Measurements from ENCODE around the gene ATP5F1B.
"Not testable (repeated sequence)": the region's sequence is repeated elsewhere in the genome, so short reads cannot be mapped to it uniquely, and the experiment has no call there.

Gene ATP5F1B

DNA sequence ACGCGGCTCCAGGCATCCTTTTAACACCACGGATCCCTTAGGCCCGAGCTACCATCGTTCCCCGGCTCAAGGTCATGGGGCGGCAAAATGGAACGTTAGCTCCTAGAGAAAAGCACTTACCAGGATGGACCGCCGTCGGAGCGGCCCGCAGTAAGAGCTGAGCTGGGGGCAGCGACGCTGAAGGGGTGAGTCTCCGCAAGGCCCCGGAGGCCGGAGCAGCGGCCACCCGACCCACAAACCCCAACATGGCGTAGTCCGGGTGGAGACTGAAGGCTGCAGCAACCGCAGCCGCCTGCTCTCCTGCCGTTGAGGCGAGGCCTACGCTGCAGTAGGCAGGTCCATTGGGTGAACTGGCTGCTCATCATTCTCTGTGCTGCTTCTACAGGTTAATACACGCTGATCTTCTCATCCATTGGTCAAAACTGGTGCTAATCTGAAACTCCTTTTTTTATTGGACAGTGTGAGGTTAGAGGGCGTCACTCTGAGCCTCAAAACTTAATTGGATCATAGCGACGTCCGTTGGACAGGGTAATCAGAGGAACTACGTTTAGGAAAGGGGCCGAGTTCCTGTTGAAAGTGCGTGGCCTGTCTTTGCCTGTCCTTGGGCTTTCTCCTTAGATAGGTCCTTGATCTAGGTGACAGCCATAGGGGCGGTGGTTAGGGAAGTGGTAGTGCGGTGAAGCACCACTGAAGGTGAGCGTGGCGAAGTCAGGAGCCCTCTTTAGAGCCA lies at the start of gene ATP5F1B:
Gene ATP5F1B, minus strand, starts transcription at position 268 of the 730 bp plus-strand sequence. Its CDS starts 21 bp downstream, at position 247.
- DNase-seq = peak; percentile 98

DNA sequence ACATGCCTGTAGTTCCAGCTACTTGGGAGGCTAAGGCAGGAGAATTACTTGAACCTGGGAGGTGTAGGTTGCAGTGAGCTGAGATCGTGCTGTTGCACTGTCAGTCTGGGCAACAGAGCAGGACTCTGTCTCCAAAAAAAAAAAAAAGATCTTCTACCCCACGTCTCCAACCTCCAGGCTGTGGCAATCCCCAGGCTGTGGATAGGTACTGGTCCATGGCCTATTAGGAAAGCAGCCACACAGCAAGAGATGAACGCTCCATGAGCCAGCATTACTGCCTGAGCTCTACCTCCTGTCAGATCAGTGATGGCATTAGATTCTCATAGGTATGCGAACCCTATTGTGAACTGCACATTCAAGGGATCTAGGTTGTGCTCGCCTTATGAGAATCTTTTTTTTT lies 48.4 kb upstream of the ATP5F1B start:
- no peak for DNase-seq

DNA sequence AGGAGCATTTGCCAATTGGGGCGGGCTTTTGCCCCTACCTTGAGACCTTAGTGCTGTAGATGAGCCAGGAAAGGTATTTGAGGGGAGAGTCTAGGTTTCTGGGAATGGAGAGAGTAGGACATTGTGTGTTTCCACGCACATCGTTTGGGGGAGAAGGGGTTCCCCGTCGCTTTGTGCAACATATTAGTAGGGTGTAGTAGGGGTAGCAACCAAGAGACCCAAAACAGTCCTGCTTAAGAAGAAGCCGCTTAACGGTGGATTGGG lies 43.0 kb upstream of the ATP5F1B start:
- no peak for DNase-seq

DNA sequence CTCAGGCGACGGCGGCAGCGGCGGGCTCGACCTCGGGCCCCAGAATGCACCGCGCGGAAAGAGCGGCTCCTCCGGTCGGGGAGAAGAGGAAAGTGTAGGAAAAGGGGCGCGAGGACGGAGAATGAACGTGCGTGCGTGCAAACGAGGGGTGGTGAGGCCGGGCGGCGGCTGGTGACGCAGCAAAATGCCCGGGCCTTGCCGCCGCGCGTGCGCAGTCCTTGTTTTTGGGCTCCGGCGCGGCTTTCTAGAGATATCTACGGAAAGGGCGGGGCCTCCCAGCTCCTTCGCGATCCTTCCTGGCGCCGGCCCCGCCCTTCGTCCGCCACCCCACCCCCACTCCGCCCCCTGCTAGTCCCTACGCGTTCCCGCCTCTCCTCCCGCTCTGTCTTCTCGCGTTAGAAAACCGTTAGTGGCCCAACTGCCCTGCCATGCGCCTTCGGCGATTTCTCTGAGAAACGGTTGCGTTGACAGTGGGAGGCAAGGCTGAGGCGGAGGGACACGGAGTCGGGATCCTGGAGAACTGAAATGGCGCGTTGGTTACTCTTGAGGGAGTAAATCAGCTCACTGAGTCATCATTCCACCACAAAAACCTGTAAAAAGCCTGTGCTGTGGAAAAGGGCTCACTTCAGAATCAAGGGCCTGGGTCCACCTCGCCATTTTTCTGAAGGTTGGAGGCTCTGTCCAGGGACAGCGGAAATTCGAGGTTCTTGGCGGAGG lies 42.5 kb upstream of the ATP5F1B start, which contains the start of gene PTGES3:
Gene PTGES3, minus strand, starts transcription at position 156 of the 717 bp plus-strand sequence. CDS start 285 bp downstream, outside the sequence.
- DNase-seq = peak; percentile 99

DNA sequence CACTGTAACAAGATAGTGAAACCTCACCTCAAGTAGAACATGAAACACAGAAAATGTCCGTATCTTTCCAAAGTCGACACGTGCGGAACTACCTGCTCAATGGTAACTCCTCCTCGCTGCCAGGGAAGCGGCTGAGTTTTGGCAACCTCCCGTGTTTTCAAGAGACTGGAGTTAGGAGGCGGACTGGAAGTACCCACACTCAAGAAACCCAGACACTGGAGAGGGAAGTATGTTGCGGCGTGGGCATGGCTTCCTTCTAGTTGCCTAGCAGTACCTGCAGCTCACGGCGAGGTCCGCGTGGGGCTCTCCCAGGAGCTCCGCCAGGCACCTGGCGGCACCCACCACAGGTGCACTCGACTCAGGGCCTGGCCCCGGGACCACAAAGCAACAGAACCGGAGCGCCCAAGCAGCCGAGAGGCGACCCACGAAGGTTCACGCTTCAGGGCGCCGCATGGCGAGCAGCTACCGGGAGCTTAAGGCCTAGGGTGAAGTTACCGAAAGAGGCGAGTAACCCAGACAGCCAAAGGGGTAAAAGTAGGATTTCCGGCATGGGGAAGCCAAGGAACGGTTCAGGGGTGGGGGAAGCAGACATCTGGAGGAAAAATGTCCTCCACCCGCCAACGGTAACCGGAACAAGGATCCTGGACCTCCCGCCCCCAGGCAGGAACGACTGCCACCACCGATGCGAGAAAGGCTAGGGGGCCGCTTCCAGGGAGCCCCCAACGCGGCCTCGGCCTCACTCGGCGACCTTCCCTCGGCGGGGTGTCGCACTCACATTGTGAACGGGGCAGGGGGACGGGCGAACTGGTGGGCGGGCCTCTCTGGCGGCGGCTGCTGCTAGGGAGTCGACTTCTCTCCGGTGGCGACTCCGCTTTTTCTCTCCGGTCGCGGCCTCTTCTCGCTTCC lies 41.7 kb upstream of the ATP5F1B start:
- DNase-seq = peak; percentile 65

DNA sequence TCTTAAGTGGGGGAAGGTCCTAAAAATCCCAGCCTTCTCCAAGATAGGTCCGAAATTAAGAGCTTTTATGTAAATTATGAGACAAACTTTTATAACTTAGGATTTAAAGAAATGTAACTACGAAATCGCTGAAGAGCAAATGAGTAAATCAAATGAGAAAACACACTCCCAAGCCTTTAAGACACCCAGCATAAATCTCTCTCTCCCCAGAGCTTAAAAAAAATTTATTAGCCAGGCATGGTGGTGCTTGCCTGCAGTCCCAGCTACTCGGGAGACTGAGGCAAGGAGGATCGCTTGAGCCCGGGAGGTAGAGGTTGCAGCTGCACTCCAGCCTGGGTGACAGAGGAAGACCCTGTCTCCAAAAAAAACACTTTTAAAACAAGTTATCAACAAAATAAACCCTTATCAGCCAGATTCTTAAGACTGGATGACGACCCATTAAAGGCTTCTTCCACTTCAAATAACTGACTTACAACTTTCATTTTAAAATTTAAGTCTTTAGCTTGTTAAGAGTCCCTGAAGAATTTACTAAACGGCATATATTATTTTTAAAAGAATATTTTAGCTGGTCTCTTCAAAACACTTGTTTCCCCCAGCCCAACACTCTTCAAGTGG lies 39.1 kb upstream of the ATP5F1B start:
- DNase-seq = no peak

DNA sequence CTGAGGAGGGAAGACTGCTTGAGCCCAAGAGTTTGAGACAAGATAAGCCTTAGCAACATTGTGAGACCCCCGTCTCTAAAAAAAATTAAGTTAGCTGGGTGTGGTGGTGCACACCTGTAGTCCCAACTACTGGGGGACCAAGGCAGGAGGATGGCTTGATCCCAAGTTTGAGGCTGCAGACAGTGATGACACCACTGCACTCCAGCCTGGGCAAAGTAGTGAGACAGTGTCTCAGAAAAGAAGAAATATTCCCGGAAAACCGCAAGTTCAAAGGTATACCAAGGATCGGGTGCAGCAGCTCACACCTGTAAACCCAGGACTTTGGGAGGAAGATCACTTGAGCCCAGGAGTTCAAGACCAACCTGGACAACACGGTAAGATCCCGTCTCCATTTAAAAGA lies 36.5 kb upstream of the ATP5F1B start:
- DNase-seq = no peak

DNA sequence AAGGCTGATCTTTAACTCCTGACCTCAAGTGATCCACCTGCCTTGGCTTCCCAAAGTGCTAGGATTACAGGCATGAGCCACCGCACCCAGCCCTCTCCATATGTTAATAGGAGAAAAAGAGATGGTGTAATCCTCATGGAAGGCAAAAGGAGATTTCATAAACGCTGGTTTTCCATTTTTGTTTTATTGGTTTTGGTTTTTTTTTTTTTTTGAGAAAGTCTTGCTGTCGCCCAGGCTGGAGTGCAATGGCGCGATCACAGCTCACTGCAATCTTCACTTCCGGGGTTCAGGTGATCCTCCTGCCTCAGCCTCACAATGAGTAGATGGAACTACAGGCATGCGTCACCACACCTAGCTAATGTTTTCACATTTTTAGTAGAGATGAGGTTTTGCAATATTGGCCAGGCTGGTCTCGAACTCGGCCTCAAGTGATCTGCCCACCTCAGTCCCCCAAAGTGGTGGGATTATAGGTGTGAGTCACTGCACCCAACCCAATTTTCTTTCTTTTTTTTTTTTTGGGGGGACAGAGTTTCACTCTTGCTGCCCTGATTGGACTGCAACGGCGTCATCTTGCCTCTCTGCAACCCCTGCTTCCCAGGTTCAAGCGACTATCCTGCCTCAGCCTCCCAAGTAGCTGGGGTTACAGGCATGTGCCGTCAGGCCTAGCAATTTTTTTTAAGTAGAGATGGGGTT lies 34.2 kb upstream of the ATP5F1B start:
- DNase-seq = no peak

DNA sequence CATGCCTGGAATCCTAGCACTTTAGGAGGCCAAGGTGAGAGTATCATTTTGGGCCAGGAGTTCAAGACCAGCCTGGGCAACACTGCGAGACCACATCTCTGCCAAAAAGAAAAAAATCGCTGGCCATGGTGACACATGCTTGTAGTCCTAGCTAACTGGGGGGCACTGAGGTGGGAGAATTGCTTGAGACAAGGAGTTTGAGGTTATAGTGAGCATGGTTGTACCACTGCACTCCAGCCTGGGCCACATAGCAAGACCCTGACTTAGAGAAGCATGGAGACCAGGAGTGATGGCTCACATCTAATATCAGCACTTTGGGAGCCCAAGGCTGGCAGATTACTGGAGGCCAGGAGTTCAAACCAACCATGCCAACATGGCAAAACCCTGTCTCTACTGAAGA lies 33.1 kb upstream of the ATP5F1B start:
- DNase-seq = no peak

DNA sequence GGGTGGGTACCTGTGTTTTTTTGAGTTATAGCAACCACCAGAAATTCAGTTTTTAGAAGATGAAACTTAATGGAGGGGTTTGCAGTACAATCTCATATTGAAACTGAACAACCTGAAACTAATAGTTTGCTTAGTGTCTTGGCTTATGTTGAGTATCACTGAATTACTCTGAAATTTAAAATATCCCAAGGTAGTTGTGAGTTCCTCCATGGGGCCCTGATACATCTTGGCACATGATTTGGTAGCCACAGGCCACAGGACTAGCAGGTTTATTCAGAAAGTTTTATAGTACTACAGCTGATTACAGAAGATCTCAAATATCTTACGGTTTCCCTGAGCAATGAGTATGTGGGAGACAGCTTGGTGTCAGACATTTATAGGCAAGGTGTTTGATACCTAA lies 31.9 kb upstream of the ATP5F1B start:
- DNase-seq = no peak

DNA sequence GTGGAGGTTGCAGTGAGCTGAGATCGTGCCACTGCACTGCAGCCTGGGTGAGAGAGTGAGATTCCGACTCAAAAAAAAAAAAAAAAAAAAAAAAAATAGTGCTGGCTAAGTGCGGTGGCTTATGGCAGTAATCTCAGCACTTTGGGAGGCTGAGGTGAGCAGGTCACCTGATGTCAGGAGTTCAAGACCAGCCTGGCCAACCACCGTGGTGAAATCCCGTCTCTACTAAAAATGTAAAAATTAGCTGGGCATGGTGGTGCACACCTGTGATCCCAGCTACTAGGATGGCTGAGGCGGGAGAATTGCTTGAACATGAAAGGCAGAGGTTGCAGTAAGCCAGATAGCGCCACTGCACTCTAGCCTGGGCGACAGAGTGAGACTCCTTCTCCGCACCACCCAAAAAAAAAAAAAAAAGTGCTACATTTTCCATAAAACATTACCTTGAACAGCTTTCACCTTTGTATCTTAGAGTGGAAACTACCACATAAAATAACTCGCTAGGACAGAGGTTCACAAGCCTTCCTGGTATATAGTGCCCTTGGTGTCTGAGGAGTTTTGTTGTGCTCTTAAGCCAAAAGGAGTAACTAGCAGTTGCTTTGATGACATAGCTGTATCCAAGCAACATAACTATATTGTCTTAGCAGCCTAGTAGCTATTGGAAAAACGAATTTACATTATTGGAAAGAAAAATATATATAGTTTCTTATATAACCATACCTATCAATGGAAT lies 31.2 kb upstream of the ATP5F1B start:
- DNase-seq = no peak

DNA sequence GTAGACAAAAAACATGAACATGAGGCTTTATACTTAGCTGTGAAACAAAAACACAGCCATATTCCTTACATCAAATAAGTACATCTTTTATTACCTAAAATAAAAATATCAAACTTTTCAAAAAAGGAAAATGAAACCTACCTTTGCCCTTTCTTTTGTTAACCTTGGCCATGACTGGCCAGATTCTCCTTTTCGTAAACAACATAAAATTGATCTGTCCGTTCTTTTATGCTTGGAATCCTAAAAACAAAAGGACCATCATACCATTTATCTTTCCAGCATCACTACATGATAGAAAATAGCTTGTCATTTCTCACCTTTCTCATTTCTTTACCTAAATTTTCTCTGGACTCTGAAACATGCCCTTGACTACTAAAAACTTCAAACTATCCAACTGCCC lies 25.8 kb upstream of the ATP5F1B start:
- no peak for DNase-seq

DNA sequence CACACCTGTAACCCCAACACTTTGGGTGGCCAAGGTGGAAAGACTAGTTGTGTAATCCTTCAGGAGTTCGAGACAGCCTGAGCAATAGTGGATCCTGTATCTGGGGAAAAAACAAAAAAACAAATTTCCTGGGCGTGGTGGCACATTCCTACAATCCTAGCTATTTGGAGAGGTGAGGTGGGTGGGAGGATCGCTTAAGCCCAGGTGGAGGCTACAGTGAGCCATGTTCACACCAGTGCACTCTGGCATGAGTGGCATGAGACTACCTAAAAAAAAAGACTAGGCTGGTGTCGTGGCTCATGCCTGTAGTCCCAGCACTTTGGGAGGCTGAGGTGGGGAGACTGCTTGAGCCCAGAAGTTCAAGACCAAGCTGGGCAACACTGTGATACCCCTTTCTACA lies 25.1 kb upstream of the ATP5F1B start:
- no peak for DNase-seq

DNA sequence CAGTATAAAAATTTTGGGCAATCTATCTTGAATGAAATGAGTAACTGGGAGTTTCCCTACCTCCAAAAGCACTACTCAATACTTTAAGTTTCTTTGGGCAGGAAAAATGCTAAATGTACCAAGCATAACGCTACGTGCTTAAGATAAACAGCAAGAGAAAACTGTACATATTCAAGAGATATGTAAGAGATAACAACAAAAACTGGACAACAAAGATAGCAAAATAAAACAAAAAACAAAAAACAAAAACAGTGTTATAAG lies 22.3 kb upstream of the ATP5F1B start:
- DNase-seq = no peak

DNA sequence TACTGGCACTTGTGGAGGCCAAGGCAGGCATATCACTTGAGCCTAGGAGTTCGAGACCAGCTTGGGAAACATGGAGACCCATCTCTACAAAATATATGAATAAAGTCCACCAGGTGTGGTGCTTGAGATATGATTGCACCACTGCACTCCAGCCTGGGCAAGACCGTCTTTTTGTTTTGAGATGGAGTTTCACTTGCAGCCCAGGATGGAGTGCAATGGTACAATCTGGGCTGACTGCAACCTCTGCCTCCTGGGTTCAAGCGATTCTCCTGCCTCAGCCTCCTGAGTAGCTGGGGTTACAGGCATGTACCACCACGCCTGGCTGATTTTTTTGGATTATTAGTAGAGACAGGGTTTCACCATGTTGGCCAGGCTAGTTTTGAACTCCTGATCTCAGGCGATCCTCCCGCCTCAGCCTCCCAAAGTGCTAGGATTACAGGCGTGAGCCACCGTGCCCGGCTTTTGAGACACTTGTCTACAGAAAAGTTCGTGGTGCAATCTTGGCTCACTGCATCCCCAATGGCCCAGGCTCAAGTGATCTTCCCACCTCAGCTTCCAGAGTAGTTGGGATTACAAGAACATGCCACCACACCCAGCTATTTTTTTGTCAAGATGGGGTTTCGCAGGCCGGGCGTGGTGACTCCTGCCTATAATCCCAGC lies 16.3 kb upstream of the ATP5F1B start:
- DNase-seq = no peak

DNA sequence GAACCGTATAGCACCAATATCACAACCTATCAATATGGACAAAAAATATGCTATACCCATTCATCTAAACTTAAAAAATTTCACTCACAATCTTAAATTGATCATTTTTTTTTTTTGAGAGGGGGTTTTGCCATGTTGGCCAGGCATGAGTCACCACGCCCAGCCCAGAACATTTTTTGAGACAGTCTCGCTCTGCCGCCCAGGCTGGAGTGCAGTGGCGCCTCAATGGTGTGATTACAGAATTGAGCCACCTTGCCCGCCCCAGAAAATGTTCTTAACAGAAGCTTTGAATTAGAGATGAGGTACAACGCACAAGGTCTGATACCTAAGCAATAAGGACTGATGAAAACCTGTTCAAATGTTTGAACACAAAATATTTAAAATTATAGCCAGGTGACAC lies 15.8 kb upstream of the ATP5F1B start:
- no peak for DNase-seq

DNA sequence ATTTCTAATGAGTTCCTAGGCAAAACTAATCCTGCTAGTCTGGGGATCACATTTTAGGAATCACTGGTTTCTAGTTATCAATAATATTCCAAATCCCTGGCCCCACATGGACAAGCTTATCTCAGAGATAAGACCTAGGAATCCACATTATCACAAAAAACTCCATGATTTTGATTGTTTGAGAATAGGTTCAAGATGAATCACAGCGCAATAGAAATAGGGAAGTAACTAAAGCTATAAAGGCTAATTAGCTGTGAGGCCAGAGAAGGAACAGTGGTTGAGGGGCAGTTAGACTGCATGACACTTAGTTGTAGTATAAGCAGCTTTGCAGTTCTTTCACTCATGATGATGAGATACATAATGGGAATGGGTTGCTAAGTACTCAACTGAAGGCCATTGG lies 13.1 kb upstream of the ATP5F1B start:
- DNase-seq = no peak

DNA sequence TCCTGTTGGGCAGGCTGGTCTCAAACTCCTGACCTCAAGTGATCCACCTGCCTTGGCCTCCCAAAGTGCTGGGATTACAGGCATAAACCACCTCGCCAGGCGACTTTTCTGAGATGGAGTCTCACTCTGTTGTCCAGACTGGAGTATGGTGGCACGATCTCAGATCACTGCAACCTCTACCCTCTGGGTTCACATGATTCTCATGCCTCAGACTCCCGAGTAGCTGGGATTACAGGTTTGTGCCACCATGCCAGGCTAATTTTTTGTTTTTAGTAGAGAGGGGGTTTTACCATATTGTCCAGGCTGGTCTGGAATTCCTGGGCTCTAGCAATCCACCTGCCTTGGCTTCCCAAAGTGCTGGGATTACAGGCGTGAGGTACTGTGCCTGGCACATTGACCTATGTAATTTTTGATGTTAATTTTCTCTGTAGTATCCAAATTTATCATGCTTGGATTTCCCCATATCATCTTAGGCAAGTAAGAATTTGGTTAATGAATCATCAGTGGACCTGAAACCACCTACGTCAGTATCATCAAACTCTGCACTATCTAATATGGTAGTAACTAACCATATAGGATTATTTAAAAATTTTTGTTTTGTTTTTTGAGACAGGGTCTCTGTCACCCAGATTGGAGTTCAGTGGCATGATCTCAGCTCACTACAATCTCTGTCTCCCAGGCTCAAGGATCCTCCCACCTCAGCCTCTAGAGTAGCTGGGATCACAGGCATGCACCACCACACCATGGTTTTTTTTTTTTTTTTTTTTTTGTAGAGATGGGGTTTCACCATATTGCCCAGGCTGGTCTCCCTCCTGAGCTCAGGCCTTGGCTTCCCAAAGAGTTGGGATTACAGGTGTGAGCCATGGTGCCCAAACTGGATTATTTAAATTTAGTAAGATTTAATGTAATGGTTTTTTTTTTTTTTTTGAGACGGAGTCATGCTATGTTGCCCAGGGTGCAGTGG lies 11.9 kb upstream of the ATP5F1B start:
- DNase-seq = no peak

DNA sequence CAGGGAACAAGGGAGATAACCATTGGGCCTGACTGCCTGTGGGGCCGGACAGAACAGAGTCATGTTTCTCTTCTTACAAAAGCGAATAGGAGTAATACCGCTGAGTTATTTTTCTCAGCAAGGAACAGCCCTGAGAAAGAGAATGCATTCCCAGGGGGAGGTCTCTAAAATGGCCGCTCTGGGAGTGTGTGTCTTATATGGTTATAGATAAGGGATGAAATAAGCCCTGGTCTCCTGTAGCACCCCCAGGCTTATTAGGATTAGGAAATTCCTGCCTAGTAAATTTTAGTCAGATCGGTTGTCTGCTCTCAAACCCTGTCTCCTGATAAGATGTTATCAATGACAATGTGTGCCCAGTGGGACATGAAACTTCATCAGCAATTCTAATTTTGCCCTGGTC lies 8.0 kb upstream of the ATP5F1B start:
- DNase-seq = not testable (repeated sequence)

DNA sequence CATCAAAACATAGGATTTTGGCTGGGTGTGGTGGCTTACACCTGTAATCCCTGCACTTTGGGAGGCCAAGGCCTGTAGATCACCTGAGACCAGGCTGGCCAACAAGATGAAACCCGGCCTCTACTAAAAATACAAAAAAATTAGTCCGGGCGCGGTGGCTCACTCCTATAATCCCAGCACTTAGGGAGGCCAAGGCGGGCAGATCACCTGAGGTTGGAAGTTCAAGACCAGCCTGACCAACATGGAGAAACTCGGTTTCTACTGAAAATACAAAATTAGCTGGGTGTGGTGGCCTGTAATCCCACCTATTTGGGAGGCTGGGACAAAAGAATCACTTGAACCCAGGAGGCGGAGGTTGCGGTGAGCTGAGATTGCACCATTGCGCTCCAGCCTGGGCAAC lies 2.2 kb upstream of the ATP5F1B start:
- not testable (repeated sequence) for DNase-seq

Measured in femur (tissue), 1 donor.